ENCODE data around the gene RIMS1.

RIMS1 gene

GRCh38 chr6:72151742-72152141 is 265.4 kb downstream of the RIMS1 start:
- no peak for DNase-seq
- Histone ChIP-seq H3K27ac (ENCODE audit: low read length) (no peak overlapping the region), H2AFZ (ENCODE audit: low read length) (no peak overlapping the region), H3K79me2 (ENCODE audit: low read length) (no peaks in the 10 kb centered on the region), H3K36me3 (replicated peaks; ENCODE audit: insufficient read depth, low read length) (no peaks in the 10 kb centered on the region), H3K9ac (ENCODE audit: low read length) (no peak overlapping the region), H3K27me3 (replicated peaks; ENCODE audit: insufficient read depth, low read length) (no peaks in the 10 kb centered on the region), H3K9me3 (replicated peaks; ENCODE audit: insufficient read depth, low read length) (no peaks in the 10 kb centered on the region), H3K4me1 (ENCODE audit: low read length) (no peaks in the 10 kb centered on the region), H3K4me3 (ENCODE audit: low read length) (no peak overlapping the region), H3K4me2 (ENCODE audit: low read depth, low read length) (no peak overlapping the region), H4K20me1 (ENCODE audit: insufficient read depth, low read length) (no peaks in the 10 kb centered on the region), H3K9me2 (replicated peaks; ENCODE audit: insufficient read depth, low read length) (no peaks in the 10 kb centered on the region), H3F3A (ENCODE audit: insufficient read depth, low read length) (no peaks in the 10 kb centered on the region)
- TF ChIP-seq EZH2 (optimal IDR thresholded peaks at IDR 0.05; ENCODE audit: low read depth, low read length) (no peak), CTCF (IDR thresholded peaks at IDR 0.05; ENCODE audit: low read length) (no peak), EZH2phosphoT487 (IDR thresholded peaks at IDR 0.05; ENCODE audit: low read length) (no peak)

- Histone ChIP-seq H3K27ac (ENCODE audit: low read length) (no peak overlapping the region), H3K36me3 (replicated peaks; ENCODE audit: insufficient read depth, low read length) (no peaks in the 10 kb centered on the region), H2AFZ (ENCODE audit: low read length) (no peak overlapping the region), H3K4me2 (ENCODE audit: low read depth, low read length) (no peak overlapping the region), H3K4me3 (ENCODE audit: low read length) (no peak overlapping the region), H3K9ac (ENCODE audit: low read length) (no peak overlapping the region), H3K9me3 (replicated peaks; ENCODE audit: insufficient read depth, low read length) (no peaks in the 10 kb centered on the region), H3K79me2 (ENCODE audit: low read length) (no peaks in the 10 kb centered on the region), H3K27me3 (replicated peaks; ENCODE audit: insufficient read depth, low read length) (no peaks in the 10 kb centered on the region), H3F3A (ENCODE audit: insufficient read depth, low read length) (no peaks in the 10 kb centered on the region), H3K4me1 (ENCODE audit: low read length) (no peaks in the 10 kb centered on the region), H4K20me1 (ENCODE audit: insufficient read depth, low read length) (no peaks in the 10 kb centered on the region), H3K9me2 (replicated peaks; ENCODE audit: insufficient read depth, low read length) (no peaks in the 10 kb centered on the region)
- DNase-seq = no peak
- TF ChIP-seq CTCF (IDR thresholded peaks at IDR 0.05; ENCODE audit: low read length) (no peak), EZH2 (optimal IDR thresholded peaks at IDR 0.05; ENCODE audit: low read depth, low read length) (no peak), EZH2phosphoT487 (IDR thresholded peaks at IDR 0.05; ENCODE audit: low read length) (no peak)
Observed at GRCh38 chr6:72175916-72176315, 289.6 kb downstream of the RIMS1 start.

- Histone ChIP-seq H4K20me1 (ENCODE audit: insufficient read depth, low read length) (no peaks in the 10 kb centered on the region), H2AFZ (ENCODE audit: low read length) (peak overlapping the region; percentile 83), H3K9me3 (replicated peaks; ENCODE audit: insufficient read depth, low read length) (no peaks in the 10 kb centered on the region), H3K79me2 (ENCODE audit: low read length) (no peaks in the 10 kb centered on the region), H3F3A (ENCODE audit: insufficient read depth, low read length) (no peaks in the 10 kb centered on the region), H3K4me3 (ENCODE audit: low read length) (peak overlapping the region; percentile 63), H3K27ac (ENCODE audit: low read length) (peak overlapping the region; percentile 5; the same call in 1 of the 2 replicates), H3K4me1 (ENCODE audit: low read length) (no peaks in the 10 kb centered on the region), H3K9me2 (replicated peaks; ENCODE audit: insufficient read depth, low read length) (no peaks in the 10 kb centered on the region), H3K27me3 (replicated peaks; ENCODE audit: insufficient read depth, low read length) (no peaks in the 10 kb centered on the region), H3K36me3 (replicated peaks; ENCODE audit: insufficient read depth, low read length) (no peaks in the 10 kb centered on the region), H3K4me2 (ENCODE audit: low read depth, low read length) (peak overlapping the region; percentile 86), H3K9ac (ENCODE audit: low read length) (peak overlapping the region; percentile 48; the same call in 1 of the 2 replicates)
- TF ChIP-seq CTCF (IDR thresholded peaks at IDR 0.05; ENCODE audit: low read length) (no peak), EZH2phosphoT487 (IDR thresholded peaks at IDR 0.05; ENCODE audit: low read length) (no peak), EZH2 (optimal IDR thresholded peaks at IDR 0.05; ENCODE audit: low read depth, low read length) (no peak)
- peak; percentile 91 for DNase-seq
Observed at GRCh38 chr6:72182337-72183246, 296.2 kb downstream of the RIMS1 start.
